H1 (cell line): ENCODE measurements around the gene MLPH. TPM values are rescaled to one million over a fixed set of nuclear protein-coding genes. Genes with fewer than 3 reads are reported as not detected.
A peak's percentile ranks its signal among the peaks of the same experiment; 100 is the strongest.

Experiments used
- CTCF ChIA-PET: fragments of 300-600 bp; sonication (Branson Sonifier 250); formaldehyde crosslinking; loops from one replicate; lab custom pipeline; 2021; ENCODE audit not compliant: partially characterized antibody; lab: Charles Lee
- POLR2A ChIA-PET: fragments of 300-600 bp; sonication (Branson Sonifier 250); formaldehyde crosslinking; loops from one replicate; lab custom pipeline; 2021; ENCODE audit warnings: inconsistent platforms; ENCODE audit not compliant: partially characterized antibody; lab: Charles Lee
- DNase-seq, 2 experiments: peaks; one replicate each; pipeline versions ENCODE4 v3.0.0 to v3.0.0-alpha.2; 2010 to 2022; ENCODE audit warnings: low spot score in 2 of 2, low read depth in 1 of 2, mixed read lengths in 1 of 2
- FAIRE-seq: peaks from 2 replicates; lab custom pipeline; 2011; peaks lifted over from hg19 to GRCh38; lab: Jason Lieb, UNC
- H2AFZ ChIP-seq: 2 replicates; pipeline ENCODE4 v1.8.1; 2012; ENCODE audit warnings: low read length, inconsistent platforms
- H2AK5ac ChIP-seq: 2 replicates; pipeline ENCODE4 v1.6.1; 2013; ENCODE audit warnings: low read depth, low read length
- H2BK120ac ChIP-seq: replicated peaks from 2 replicates; pipeline ENCODE3; 2013; ENCODE audit warnings: low read depth, low read length, inconsistent platforms
- H2BK12ac ChIP-seq: 2 replicates; pipeline ENCODE4 v1.6.1; 2013; ENCODE audit warnings: low read depth, low read length
- H2BK15ac ChIP-seq: 2 replicates; pipeline ENCODE4 v1.6.1; 2013; ENCODE audit warnings: low read length
- H2BK20ac ChIP-seq: 2 replicates; pipeline ENCODE4 v1.6.1; 2013; ENCODE audit warnings: low read length
- H2BK5ac ChIP-seq: 2 replicates; pipeline ENCODE4 v1.6.1; 2013; ENCODE audit warnings: low read depth, low read length
- H3K14ac ChIP-seq: 2 replicates; pipeline ENCODE4 v1.6.1; 2013; ENCODE audit warnings: inconsistent platforms; ENCODE audit not compliant: insufficient read length
- H3K18ac ChIP-seq: 2 replicates; pipeline ENCODE4 v1.6.1; 2013; ENCODE audit warnings: low read length; ENCODE audit errors: extremely low read depth
- H3K23ac ChIP-seq: 2 replicates; pipeline ENCODE4 v1.6.1; 2013; ENCODE audit warnings: inconsistent platforms; ENCODE audit not compliant: insufficient read length
- H3K23me2 ChIP-seq: 2 replicates; pipeline ENCODE4 v1.6.1; 2013; ENCODE audit warnings: low read depth, low read length
- H3K27ac ChIP-seq: 2 replicates; pipeline ENCODE4 v1.6.1; 2011; ENCODE audit warnings: low read depth, low read length, inconsistent platforms
- H3K27me3 ChIP-seq, 4 experiments: replicated peaks in 1 of 4; 1 replicate in 1 of 4; 2 replicates in 3 of 4; pipeline versions ENCODE4 v1.6.1 to v1.8.1; 2011 to 2013; ENCODE audit warnings: low read length in 3 of 4, mild to moderate bottlenecking in 3 of 4, inconsistent platforms in 2 of 4, mixed read lengths in 2 of 4, moderate library complexity in 1 of 4; ENCODE audit not compliant: control insufficient read depth in 3 of 4, insufficient read depth in 3 of 4; ENCODE audit errors: extremely low read depth in 1 of 4
- H3K36me3 ChIP-seq, 4 experiments: 2 replicates each; pipeline versions ENCODE4 v1.6.1 to v1.8.1; 2011 to 2013; ENCODE audit warnings: mild to moderate bottlenecking in 4 of 4, low read length in 3 of 4, moderate library complexity in 2 of 4, control low read depth in 1 of 4, inconsistent platforms in 1 of 4; ENCODE audit not compliant: insufficient read depth in 4 of 4, control insufficient read depth in 2 of 4
- H3K4ac ChIP-seq: replicated peaks from 2 replicates; pipeline ENCODE3; 2013; ENCODE audit warnings: low read length, low read depth, mixed read lengths, inconsistent platforms; ENCODE audit not compliant: insufficient read length
- H3K4me1 ChIP-seq, 4 experiments: replicated peaks in 1 of 4; 1 replicate in 1 of 4; 2 replicates in 3 of 4; pipeline versions ENCODE4 v1.6.1 to v1.8.1; 2011 to 2013; ENCODE audit warnings: low read length in 3 of 4, inconsistent platforms in 2 of 4, mixed read lengths in 1 of 4; ENCODE audit not compliant: insufficient read depth in 4 of 4, control insufficient read depth in 3 of 4
- H3K4me2 ChIP-seq, 2 experiments: 2 replicates each; pipeline versions ENCODE4 v1.6.1 to v1.8.1; 2011 to 2013; ENCODE audit warnings: low read depth in 2 of 2, low read length in 2 of 2, control low read depth in 1 of 2, inconsistent platforms in 1 of 2, mild to moderate bottlenecking in 1 of 2; ENCODE audit not compliant: insufficient read depth in 1 of 2
- H3K4me3 ChIP-seq, 4 experiments: fragments of 200-600, 300-600 bp in 1 of 4; sonication (generic), shearing (Covaris generic), sonication (Bioruptor Twin) in 1 of 4; 2 replicates each; pipeline versions ENCODE4 v1.5.1 to v1.8.1; 2011 to 2016; ENCODE audit warnings: low read length in 4 of 4, low read depth in 3 of 4, control low read depth in 2 of 4, inconsistent platforms in 2 of 4, mild to moderate bottlenecking in 2 of 4, mixed read lengths in 1 of 4, moderate library complexity in 1 of 4; ENCODE audit not compliant: insufficient read depth in 2 of 4; ENCODE audit errors: extremely low read depth in 1 of 4
- H3K56ac ChIP-seq: replicated peaks from 2 replicates; pipeline ENCODE3; 2013; ENCODE audit warnings: low read depth, mild to moderate bottlenecking, mixed read lengths, low read length, inconsistent platforms; ENCODE audit not compliant: insufficient read length
- H3K79me1 ChIP-seq: 2 replicates; pipeline ENCODE4 v1.6.1; 2013; ENCODE audit warnings: low read depth, low read length, control low read depth
- H3K79me2 ChIP-seq, 2 experiments: 2 replicates each; pipeline versions ENCODE4 v1.6.1 to v1.8.1; 2012 to 2013; ENCODE audit warnings: low read length in 2 of 2, mild to moderate bottlenecking in 2 of 2, inconsistent platforms in 1 of 2; ENCODE audit not compliant: insufficient read depth in 2 of 2, control insufficient read depth in 1 of 2
- H3K9ac ChIP-seq, 4 experiments: replicated peaks in 1 of 4; 1 replicate in 1 of 4; 2 replicates in 3 of 4; pipeline versions ENCODE4 v1.6.1 to v1.8.1; 2011 to 2013; ENCODE audit warnings: low read depth in 3 of 4, low read length in 3 of 4, control low read depth in 2 of 4, mild to moderate bottlenecking in 2 of 4, moderate library complexity in 2 of 4, inconsistent platforms in 1 of 4; ENCODE audit errors: extremely low read depth in 1 of 4
- H3K9me3 ChIP-seq, 2 experiments: 2 replicates each; pipeline versions ENCODE4 v1.6.1 to v1.8.1; 2012 to 2013; ENCODE audit warnings: mild to moderate bottlenecking in 2 of 2, moderate library complexity in 2 of 2, control low read depth in 1 of 2, inconsistent platforms in 1 of 2, low read depth in 1 of 2, low read length in 1 of 2, mixed read lengths in 1 of 2; ENCODE audit not compliant: insufficient read depth in 2 of 2
- H4K20me1 ChIP-seq, 2 experiments: replicated peaks in 1 of 2; 2 replicates each; pipeline versions ENCODE3 to v1.8.1; 2011 to 2013; ENCODE audit warnings: inconsistent platforms in 2 of 2, low read length in 2 of 2, mild to moderate bottlenecking in 1 of 2; ENCODE audit not compliant: insufficient read depth in 2 of 2, control insufficient read depth in 1 of 2
- H4K5ac ChIP-seq: 2 replicates; pipeline ENCODE4 v1.6.1; 2013; ENCODE audit warnings: low read length, low read depth, mixed read lengths, inconsistent platforms; ENCODE audit not compliant: insufficient read length
- H4K8ac ChIP-seq: 2 replicates; pipeline ENCODE4 v1.8.0; 2013; ENCODE audit warnings: mild to moderate bottlenecking, moderate library complexity, low read length, inconsistent platforms; ENCODE audit not compliant: insufficient read depth; ENCODE audit errors: extremely low read depth
- H4K91ac ChIP-seq: replicated peaks from 2 replicates; pipeline ENCODE3; 2013; ENCODE audit warnings: low read length, mixed read lengths, inconsistent platforms; ENCODE audit not compliant: insufficient read length
- CEBPB ChIP-seq: IDR thresholded peaks from 2 replicates; pipeline ENCODE4 v1.6.1; 2012; ENCODE audit warnings: low read depth, low read length
- GABPA ChIP-seq: IDR thresholded peaks from 2 replicates; pipeline ENCODE4 v1.6.1; 2011; ENCODE audit warnings: mild to moderate bottlenecking, low read length, moderate library complexity, borderline replicate concordance; ENCODE audit not compliant: insufficient read depth
- HDAC2 ChIP-seq, 2 experiments: fragments of 300-600 bp in 1 of 2; sonication (generic) in 1 of 2; IDR thresholded peaks; 2 replicates each; pipeline ENCODE4 v1.6.1; 2011 to 2012; ENCODE audit warnings: low read depth in 2 of 2, low read length in 2 of 2, mild to moderate bottlenecking in 2 of 2, moderate library complexity in 2 of 2, borderline replicate concordance in 1 of 2, inconsistent platforms in 1 of 2
- PHF8 ChIP-seq: fragments of 200-600 bp; sonication (generic); conservative IDR thresholded peaks from 2 replicates; pipeline ENCODE4 v1.7.1; 2012; ENCODE audit warnings: low read depth, mild to moderate bottlenecking, inconsistent platforms, low read length, moderate library complexity
- TAF1 ChIP-seq: IDR thresholded peaks from 2 replicates; pipeline ENCODE4 v1.6.1; 2011; ENCODE audit warnings: mild to moderate bottlenecking, low read depth, low read length
- WGBS, 2 experiments: shearing (Covaris generic) in 1 of 2; methylation state at CpG; one replicate each; pipeline versions ENCODE4 v1.1.6 to v1.1.7; 2013 to 2015; ENCODE audit warnings: low lambda C conversion rate in 2 of 2, mixed read lengths in 2 of 2, inconsistent platforms in 1 of 2, low coverage in 1 of 2, missing lambda C conversion rate in 1 of 2; ENCODE audit not compliant: insufficient replicate concordance in 2 of 2, insufficient coverage in 1 of 2, insufficient read length in 1 of 2; ENCODE audit errors: extremely low coverage in 1 of 2, missing lambda C conversion rate in 1 of 2; 5-methylcytosine and 5-hydroxymethylcytosine counted together
- polyA plus RNA-seq, 7 experiments: library from polyadenylated mRNA; depleted of rRNA in 3 of 7; stranded (reverse) in 5 of 7; unstranded in 2 of 7; fragments of >200 nt in 5 of 7; fragments of 200-250 nt in 2 of 7; gene quantifications; 1 replicate in 5 of 7; 2 replicates in 1 of 7; 4 replicates in 1 of 7; pipeline versions ENCODE4 v1.2.1 to v1.2.3, GENCODE V29; 2011 to 2013; ENCODE audit warnings: missing spikeins in 2 of 7, mixed read lengths in 2 of 7
- total RNA-seq: library from RNA; stranded (reverse); fragmentation: NEBNext Ultra II Directional; extraction: Animal tissue kit (Norgen Biotek cat#: 25700); gene quantifications from 2 replicates; pipeline ENCODE4 v1.2.1, GENCODE V29; 2021

MLPH gene
- total and polyA plus RNA-seq, 2 of the 8 experiments (the other 6 are each of a cell fraction or from before 2014, with no cell fraction given), result 12.7 to 17.0 TPM

GRCh38 chr2:237466211-237466610 is 20.8 kb upstream of the MLPH start:
- H3K4me3 ChIP-seq, result no peak overlapping the region
- no peaks in the 10 kb centered on the region for H3K9me3 ChIP-seq
- H4K91ac ChIP-seq, result no peak overlapping the region
- no peak overlapping the region for H3K14ac ChIP-seq
- no peak overlapping the region for H3K23ac ChIP-seq
- H3K18ac ChIP-seq, result 0 out of 2 replicates have a peak overlapping the region, but pooled peaks have one; percentile 6
- no peaks in the 10 kb centered on the region for H4K20me1 ChIP-seq
- no peak overlapping the region for H2BK120ac ChIP-seq
- H2AK5ac ChIP-seq, result no peak overlapping the region
- no peaks in the 10 kb centered on the region for H3K36me3 ChIP-seq
- no peak overlapping the region for H2BK15ac ChIP-seq
- H2AFZ ChIP-seq, result no peak overlapping the region
- no peaks in the 10 kb centered on the region for H3K79me2 ChIP-seq
- no peak overlapping the region for H3K4me2 ChIP-seq
- no peak overlapping the region for H2BK5ac ChIP-seq
- ChIA-PET CTCF (interaction anchor here (0.8 to 1.3 kb wide), 5 partner anchors 8 to 22 kb away, joined by 3 to 4 read pairs (median 3); no protein-coding TSS in a partner anchor), POLR2A (no interaction called here)
- peaks cover 5% of the 10 kb centered on the region; the same call in 1 of the 2 replicates for H3K23me2 ChIP-seq
- H2BK12ac ChIP-seq, result no peak overlapping the region
- H3K56ac ChIP-seq, result no peak overlapping the region
- no peak overlapping the region for H2BK20ac ChIP-seq
- no peak overlapping the region for H3K4ac ChIP-seq
- no peak for FAIRE-seq
- H4K5ac ChIP-seq, result no peak overlapping the region
- no peaks in the 10 kb centered on the region for H3K79me1 ChIP-seq
- WGBS, 2 experiments, result 84% methylated on average over 6 of the region's 6 CpGs; no CpG with 5 or more reads in 1 of the 2 experiments
- no peak overlapping the region for H3K9ac ChIP-seq
- H3K27ac ChIP-seq, result no peak overlapping the region
- DNase-seq, result no peak
- H4K8ac ChIP-seq, result no peak overlapping the region; the same call in 1 of the 2 replicates
- no peaks in the 10 kb centered on the region; a peak in 1 of 7 replicates for H3K4me1 ChIP-seq
- no peaks in the 10 kb centered on the region for H3K27me3 ChIP-seq
- TF ChIP-seq TAF1 (no peak), CEBPB (no peak), PHF8 (no peak), HDAC2 (IDR thresholded peaks at IDR 0.05; ENCODE audit: borderline replicate concordance in 1 of 2, low read depth in 2 of 2, low read length in 2 of 2) (no peak), GABPA (no peak)
